GM12878 (cell line): ENCODE data around the gene ELF2. TPM values are rescaled to one million over a fixed set of nuclear protein-coding genes. Genes with fewer than 3 reads are reported as not detected.

Experiments used
- ATAC-seq: fragments of 200-7000 bp; cut with Tn5 transposase; 3 replicates; pipeline ENCODE4 v1.9.1; 2020; ENCODE audit warnings: mild to moderate bottlenecking, moderate library complexity
- BruUV-seq: library from RNA; stranded (reverse); fragments of 400-500 nt; replicated peaks from 2 replicates; lab custom pipeline; 2021; lab: Mats Ljungman, UMichigan
- CTCF ChIA-PET: fragments of 300-600 bp; sonication (Branson Sonifier 250); formaldehyde crosslinking; extraction: SDS; loops from one replicate; lab custom pipeline; 2021; ENCODE audit warnings: inconsistent platforms; lab: Yijun Ruan, JAX
- POLR2A ChIA-PET: fragments of 350-600 bp; formaldehyde crosslinking; extraction: SDS; loops from one replicate; lab custom pipeline; 2021; ENCODE audit warnings: inconsistent platforms; lab: Charles Lee
- RAD21 ChIA-PET: fragments of 300-600 bp; sonication (Branson Sonifier 250); formaldehyde crosslinking; loops from one replicate; lab custom pipeline; 2023; ENCODE audit warnings: antibody characterized with exemption; ENCODE audit not compliant: unreplicated experiment; lab: Charles Lee
- SMC1A ChIA-PET: fragments of 300-600 bp; sonication (Branson Sonifier 250); formaldehyde crosslinking; loops from one replicate; lab custom pipeline; 2023; ENCODE audit not compliant: unreplicated experiment, uncharacterized antibody; lab: Charles Lee
- DNase-seq: peaks from one replicate; pipeline ENCODE4 v3.0.0-alpha.2; 2011; ENCODE audit warnings: low read depth, low spot score
- FAIRE-seq: peaks from 3 replicates; lab custom pipeline; 2011; peaks lifted over from hg19 to GRCh38; lab: Jason Lieb, UNC
- H2AFZ ChIP-seq: 2 replicates; pipeline ENCODE4 v1.6.0; 2011; ENCODE audit warnings: low read depth, low read length, control low read depth; ENCODE audit not compliant: control insufficient read depth
- H3K27ac ChIP-seq: 2 replicates; pipeline ENCODE4 v1.5.1; 2011; ENCODE audit warnings: control low read depth; ENCODE audit not compliant: control insufficient read depth, insufficient read depth
- H3K27me3 ChIP-seq, 2 experiments: replicated peaks in 1 of 2; 2 replicates each; pipeline versions ENCODE4 v1.6.0 to v1.6.1; 2011; ENCODE audit warnings: low read length in 1 of 2; ENCODE audit not compliant: control insufficient read depth in 2 of 2, insufficient read depth in 2 of 2
- H3K36me3 ChIP-seq, 2 experiments: 2 replicates each; pipeline ENCODE4 v1.5.1; 2011; ENCODE audit warnings: low read length in 1 of 2; ENCODE audit not compliant: control insufficient read depth in 2 of 2, insufficient read depth in 2 of 2
- H3K4me1 ChIP-seq: 2 replicates; pipeline ENCODE4 v1.6.1; 2011; ENCODE audit warnings: mild to moderate bottlenecking, low read length, moderate library complexity, mixed read lengths; ENCODE audit not compliant: control insufficient read depth, insufficient read depth
- H3K4me2 ChIP-seq: 2 replicates; pipeline ENCODE4 v1.6.0; 2011; ENCODE audit warnings: control low read depth; ENCODE audit not compliant: control insufficient read depth, insufficient read depth
- H3K4me3 ChIP-seq: fragments of 200-600 bp; sonication (generic); 2 replicates; pipeline ENCODE4 v1.5.1; 2016
- H3K79me2 ChIP-seq: 2 replicates; pipeline ENCODE4 v1.6.0; 2011; ENCODE audit warnings: low read length; ENCODE audit not compliant: control insufficient read depth, insufficient read depth
- H3K9ac ChIP-seq: 2 replicates; pipeline ENCODE4 v1.8.0; 2011; ENCODE audit warnings: low read length, control low read depth, mixed read lengths; ENCODE audit not compliant: control insufficient read depth, insufficient read depth
- H3K9me3 ChIP-seq: replicated peaks from 3 replicates; pipeline ENCODE4 v1.5.1; 2011; ENCODE audit warnings: mild to moderate bottlenecking, low read length; ENCODE audit not compliant: control insufficient read depth, insufficient read depth
- H4K20me1 ChIP-seq: 2 replicates; pipeline ENCODE4 v1.6.0; 2011; ENCODE audit not compliant: control insufficient read depth, insufficient read depth
- BHLHE40 ChIP-seq, 2 experiments: fragments of 450-650 bp in 1 of 2; IDR thresholded peaks; 2 replicates each; pipeline ENCODE4 v1.6.1; 2011 to 2017; ENCODE audit warnings: low read depth in 2 of 2, borderline replicate concordance in 1 of 2, improper control_type of control experiment in 1 of 2, low read length in 1 of 2, mild to moderate bottlenecking in 1 of 2
- EED ChIP-seq: sonication (generic); IDR thresholded peaks from 2 replicates; pipeline ENCODE4 v1.6.1; 2016; ENCODE audit warnings: antibody characterized with exemption, low read depth
- JUNB ChIP-seq: IDR thresholded peaks from 2 replicates; pipeline ENCODE4 v1.6.1; 2016; ENCODE audit warnings: antibody characterized with exemption, mild to moderate bottlenecking
- KLF5 ChIP-seq: fragments of 450-650 bp; IDR thresholded peaks from 2 replicates; pipeline ENCODE4 v1.6.1; 2014; ENCODE audit warnings: mild to moderate bottlenecking; ENCODE audit not compliant: partially characterized antibody
- MTA2 ChIP-seq: fragments of 450-650 bp; IDR thresholded peaks from 2 replicates; pipeline ENCODE4 v1.6.1; 2016; ENCODE audit warnings: low read depth, mild to moderate bottlenecking, moderate library complexity
- MXI1 ChIP-seq: fragments of 150-350 bp; IDR thresholded peaks from 2 replicates; pipeline ENCODE4 v1.6.1; 2011; ENCODE audit warnings: low read depth, mild to moderate bottlenecking, inconsistent platforms, low read length, improper control_type of control experiment
- NR2C2 ChIP-seq: IDR thresholded peaks from 2 replicates; pipeline ENCODE4 v1.6.1; 2011; ENCODE audit warnings: borderline replicate concordance, low read depth; ENCODE audit not compliant: control insufficient read depth, insufficient read length
- PAX5 ChIP-seq: IDR thresholded peaks from 2 replicates; pipeline ENCODE4 v1.6.1; 2011; ENCODE audit warnings: low read depth, low read length, borderline replicate concordance
- POLR2AphosphoS2 ChIP-seq: IDR thresholded peaks from 2 replicates; pipeline ENCODE4 v1.6.1; 2011; ENCODE audit warnings: low read depth, mild to moderate bottlenecking, low read length, improper control_type of control experiment, moderate library complexity
- RAD21 ChIP-seq: IDR thresholded peaks from 2 replicates; pipeline ENCODE4 v1.6.1; 2011; ENCODE audit warnings: mild to moderate bottlenecking, low read depth, low read length, moderate library complexity; ENCODE audit not compliant: insufficient read depth
- SIN3A ChIP-seq: IDR thresholded peaks from 2 replicates; pipeline ENCODE4 v1.6.1; 2012; ENCODE audit warnings: low read depth, low read length, improper control_type of control experiment
- STAT1 ChIP-seq: fragments of 450-650 bp; conservative IDR thresholded peaks from 2 replicates; pipeline ENCODE4 v1.6.1; 2014; ENCODE audit warnings: antibody characterized with exemption, mild to moderate bottlenecking
- STAT3 ChIP-seq: IDR thresholded peaks from 2 replicates; pipeline ENCODE4 v1.6.1; 2011; ENCODE audit warnings: low read depth, low read length, improper control_type of control experiment
- YBX1 ChIP-seq: fragments of 450-650 bp; IDR thresholded peaks from 2 replicates; pipeline ENCODE4 v1.6.1; 2016; ENCODE audit warnings: antibody characterized with exemption
- ZSCAN29 ChIP-seq: fragments of 450-650 bp; IDR thresholded peaks from 2 replicates; pipeline ENCODE4 v1.6.1; 2017; ENCODE audit warnings: mild to moderate bottlenecking, moderate library complexity
- WGBS: methylation state at CpG from one replicate; pipeline ENCODE4 v1.1.6; 2016; ENCODE audit warnings: low lambda C conversion rate; ENCODE audit not compliant: insufficient replicate concordance, insufficient coverage; ENCODE audit errors: missing lambda C conversion rate; 5-methylcytosine and 5-hydroxymethylcytosine counted together
- in situ Hi-C: fragments of 300-500 bp; cut with MboI; formaldehyde crosslinking; loops from 9 replicates; pipeline ENCODE4 v1.14.3; 2018; ENCODE audit warnings: mixed read lengths
- intact Hi-C: fragments of 100-400 bp; cut with micrococcal nuclease; formaldehyde crosslinking; loops from one replicate; pipeline ENCODE4 v1.14.2; 2022; ENCODE audit not compliant: unreplicated experiment
- polyA plus RNA-seq, 11 experiments: library from polyadenylated mRNA; depleted of rRNA in 4 of 11; unstranded in 6 of 11; stranded (reverse) in 5 of 11; fragments of >200 nt; fragmentation: Nextera tagmentation in 4 of 11; fragmentation: Illumina TruSeq in 1 of 11; extraction: Ambion mirVana in 4 of 11; extraction: Trizol in 1 of 11; gene quantifications; 1 replicate in 1 of 11; 2 replicates in 10 of 11; pipeline versions ENCODE4 v1.2.1 to v1.2.3, GENCODE V29; 2011 to 2016; ENCODE audit warnings: inconsistent platforms in 2 of 11, missing spikeins in 2 of 11, low read depth in 1 of 11
- total RNA-seq, 4 experiments: library from RNA; depleted of rRNA in 3 of 4; stranded (reverse); fragments of >200 nt in 3 of 4; fragmentation: Illumina TruSeq in 1 of 4; extraction: Trizol in 1 of 4; gene quantifications; 2 replicates each; pipeline versions ENCODE4 v1.2.1 to v1.2.3, GENCODE V29; 2013 to 2021
- TF ChIP-seq, protein P1 (sequence below), 3 experiments: IDR thresholded peaks in 2 of 3; conservative IDR thresholded peaks in 1 of 3; 2 replicates each; pipeline ENCODE4 v1.5.1; 2011; ENCODE audit warnings: low read depth in 3 of 3, low read length in 3 of 3, mild to moderate bottlenecking in 3 of 3, control low read depth in 2 of 3, moderate library complexity in 2 of 3, inconsistent platforms in 1 of 3, mixed read lengths in 1 of 3; ENCODE audit not compliant: control insufficient read depth in 2 of 3, insufficient read depth in 1 of 3; ENCODE audit errors: extremely low read depth in 1 of 3

ELF2 gene
- total and polyA plus RNA-seq, 10 of the 15 experiments (the other 5 are each of a cell fraction or from before 2014, with no cell fraction given): 10.5 to 30.1 (median 20.5) TPM

GRCh38 chr4:139189972-139190371 lies 13.0 kb upstream of the ELF2 start:
- Histone ChIP-seq H2AFZ (no peak overlapping the region), H3K9me3 (no peaks in the 10 kb centered on the region), H3K79me2 (no peaks in the 10 kb centered on the region), H3K4me3 (no peak overlapping the region), H4K20me1 (no peaks in the 10 kb centered on the region), H3K4me2 (no peak overlapping the region), H3K27me3 (no peaks in the 10 kb centered on the region; a peak in 1 of 4 replicates), H3K27ac (no peak overlapping the region), H3K9ac (no peak overlapping the region), H3K4me1 (no peaks in the 10 kb centered on the region), H3K36me3 (no peaks in the 10 kb centered on the region)
- in situ Hi-C loops: loop anchor here (5.0 kb wide), 1 partner anchor 107 kb away; no protein-coding TSS in a partner anchor
- WGBS: 46% methylated on average over 6 of the region's 7 CpGs
- SMC1A ChIA-PET: interaction anchor here (1.2 to 3.5 kb wide), 6 partner anchors 9 to 337 kb away, joined by 3 to 11 read pairs (median 4); no protein-coding TSS in a partner anchor
- no peak for TF ChIP-seq POLR2AphosphoS2
- TF ChIP-seq JUNB: no peak
- TF ChIP-seq NR2C2: no peak
- no peak for TF ChIP-seq SIN3A
- no peak for TF ChIP-seq YBX1
- no peak for TF ChIP-seq BHLHE40 (IDR thresholded peaks at IDR 0.05; ENCODE audit: borderline replicate concordance in 1 of 2, low read depth in 2 of 2, low read length in 1 of 2)
- no TSS peak for BruUV-seq
- no peak for FAIRE-seq
- ATAC-seq: no peak
- intact Hi-C loops: no loop called here
- no peak for DNase-seq
- POLR2A ChIA-PET: interaction anchor here (0.7 kb wide), 1 partner anchor 20 kb away, joined by 4 read pairs; no protein-coding TSS in a partner anchor
- CTCF ChIA-PET: interaction anchor here (1.5 to 2.2 kb wide), 2 partner anchors 38 to 159 kb away, joined by 7 to 10 read pairs; no protein-coding TSS in a partner anchor
- RAD21 ChIA-PET: interaction anchor here (1.1 to 1.7 kb wide), 2 partner anchors 18 to 38 kb away, joined by 4 to 6 read pairs; no protein-coding TSS in a partner anchor

GRCh38 chr4:139189417-139189749 lies 12.4 kb upstream of the ELF2 start:
- SMC1A ChIA-PET: interaction anchor here (0.8 to 3.5 kb wide), 6 partner anchors 11 to 337 kb away, joined by 3 to 11 read pairs (median 4); no protein-coding TSS in a partner anchor
- no TSS peak for BruUV-seq
- no peak overlapping the region for H3K9ac ChIP-seq
- no peaks in the 10 kb centered on the region for H4K20me1 ChIP-seq
- intact Hi-C loops (no loop called here), in situ Hi-C loops (loop anchor here (5.0 kb wide), 1 partner anchor 108 kb away; no protein-coding TSS in a partner anchor)
- H3K27ac ChIP-seq: no peak overlapping the region
- 43% methylated on average over 2 of the region's 2 CpGs for WGBS
- RAD21 ChIA-PET: interaction anchor here (0.6 to 1.1 kb wide), 2 partner anchors 17 to 19 kb away, joined by 3 to 4 read pairs; no protein-coding TSS in a partner anchor
- H3K79me2 ChIP-seq: no peaks in the 10 kb centered on the region
- H3K4me2 ChIP-seq: no peak overlapping the region
- no peak overlapping the region for H3K4me3 ChIP-seq
- CTCF ChIA-PET: interaction anchor here (0.7 to 2.2 kb wide), 3 partner anchors 26 to 227 kb away, joined by 3 to 10 read pairs (median 3); no protein-coding TSS in a partner anchor
- FAIRE-seq (no peak), DNase-seq (no peak), ATAC-seq (no peak)
- POLR2A ChIA-PET: no interaction called here
- no peaks in the 10 kb centered on the region for H3K4me1 ChIP-seq
- H2AFZ ChIP-seq: no peak overlapping the region
- H3K36me3 ChIP-seq: no peaks in the 10 kb centered on the region
- no peaks in the 10 kb centered on the region; a peak in 1 of 4 replicates for H3K27me3 ChIP-seq
- no peaks in the 10 kb centered on the region for H3K9me3 ChIP-seq
- TF ChIP-seq STAT1: no peak
- TF ChIP-seq PAX5: no peak
- no peak for TF ChIP-seq MXI1
- no peak for TF ChIP-seq EED
- TF ChIP-seq JUNB: no peak
- TF ChIP-seq KLF5: no peak
- TF ChIP-seq ZSCAN29: no peak
- TF ChIP-seq STAT3: no peak
- TF ChIP-seq MTA2: no peak
- TF ChIP-seq, protein P1, sequence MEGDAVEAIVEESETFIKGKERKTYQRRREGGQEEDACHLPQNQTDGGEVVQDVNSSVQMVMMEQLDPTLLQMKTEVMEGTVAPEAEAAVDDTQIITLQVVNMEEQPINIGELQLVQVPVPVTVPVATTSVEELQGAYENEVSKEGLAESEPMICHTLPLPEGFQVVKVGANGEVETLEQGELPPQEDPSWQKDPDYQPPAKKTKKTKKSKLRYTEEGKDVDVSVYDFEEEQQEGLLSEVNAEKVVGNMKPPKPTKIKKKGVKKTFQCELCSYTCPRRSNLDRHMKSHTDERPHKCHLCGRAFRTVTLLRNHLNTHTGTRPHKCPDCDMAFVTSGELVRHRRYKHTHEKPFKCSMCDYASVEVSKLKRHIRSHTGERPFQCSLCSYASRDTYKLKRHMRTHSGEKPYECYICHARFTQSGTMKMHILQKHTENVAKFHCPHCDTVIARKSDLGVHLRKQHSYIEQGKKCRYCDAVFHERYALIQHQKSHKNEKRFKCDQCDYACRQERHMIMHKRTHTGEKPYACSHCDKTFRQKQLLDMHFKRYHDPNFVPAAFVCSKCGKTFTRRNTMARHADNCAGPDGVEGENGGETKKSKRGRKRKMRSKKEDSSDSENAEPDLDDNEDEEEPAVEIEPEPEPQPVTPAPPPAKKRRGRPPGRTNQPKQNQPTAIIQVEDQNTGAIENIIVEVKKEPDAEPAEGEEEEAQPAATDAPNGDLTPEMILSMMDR (IDR thresholded peaks at IDR 0.05 in 2 of 3, conservative IDR thresholded peaks at IDR 0.05 in 1 of 3; ENCODE audit: control insufficient read depth in 2 of 3, extremely low read depth in 1 of 3, insufficient read depth in 1 of 3, low read depth in 3 of 3, low read length in 3 of 3): no peak
- TF ChIP-seq RAD21: no peak
